Measurements from ENCODE around the gene RBM43. TPM values are rescaled to one million over a fixed set of nuclear protein-coding genes. Genes with fewer than 3 reads are reported as not detected.

Gene RBM43
- total and polyA plus RNA-seq, 2 experiments from 2014 or later: 0.62 to 4.6 TPM

DNA sequence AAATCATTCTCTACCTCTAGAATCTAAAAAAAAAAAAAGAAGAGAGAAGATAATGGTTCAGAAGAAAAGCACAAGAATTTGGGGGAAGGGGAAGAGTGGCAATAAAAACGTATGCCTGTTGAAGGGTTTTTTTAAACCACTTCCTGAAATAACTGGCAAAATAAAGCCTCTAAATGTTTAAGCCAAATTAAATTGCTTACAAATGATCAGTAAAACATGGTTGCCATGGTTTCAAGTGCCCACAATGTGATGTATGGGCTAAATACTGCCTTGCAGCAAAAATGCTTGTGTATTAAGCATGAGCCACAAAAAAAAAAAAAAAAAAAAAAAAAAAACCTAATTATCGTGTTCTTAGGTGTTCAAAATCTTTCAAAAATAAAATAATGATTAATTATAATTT is 60.8 kb downstream of the RBM43 start:
- H3K36me3 ChIP-seq (replicated peaks; ENCODE audit: insufficient read depth, low read depth): no peaks in the 10 kb centered on the region
- H3K27me3 ChIP-seq: no peaks in the 10 kb centered on the region
- H4K20me1 ChIP-seq (ENCODE audit: insufficient read depth, poor library complexity, severe bottlenecking): no peaks in the 10 kb centered on the region
- H3K27ac ChIP-seq: no peak overlapping the region
- H3K4me3 ChIP-seq: no peak overlapping the region
- no peaks in the 10 kb centered on the region for H3K4me1 ChIP-seq (ENCODE audit: insufficient read depth)
- H3K79me2 ChIP-seq: no peaks in the 10 kb centered on the region
- H3K4me2 ChIP-seq: no peak overlapping the region
- peak overlapping the region; percentile 25 for H2AFZ ChIP-seq
- 36% methylated on average over 2 of the region's 2 CpGs for WGBS (ENCODE audit: low lambda C conversion rate, missing lambda C conversion rate)
- no peaks in the 10 kb centered on the region for H3K9me2 ChIP-seq (replicated peaks; ENCODE audit: insufficient read depth)
- TF ChIP-seq, protein P1, sequence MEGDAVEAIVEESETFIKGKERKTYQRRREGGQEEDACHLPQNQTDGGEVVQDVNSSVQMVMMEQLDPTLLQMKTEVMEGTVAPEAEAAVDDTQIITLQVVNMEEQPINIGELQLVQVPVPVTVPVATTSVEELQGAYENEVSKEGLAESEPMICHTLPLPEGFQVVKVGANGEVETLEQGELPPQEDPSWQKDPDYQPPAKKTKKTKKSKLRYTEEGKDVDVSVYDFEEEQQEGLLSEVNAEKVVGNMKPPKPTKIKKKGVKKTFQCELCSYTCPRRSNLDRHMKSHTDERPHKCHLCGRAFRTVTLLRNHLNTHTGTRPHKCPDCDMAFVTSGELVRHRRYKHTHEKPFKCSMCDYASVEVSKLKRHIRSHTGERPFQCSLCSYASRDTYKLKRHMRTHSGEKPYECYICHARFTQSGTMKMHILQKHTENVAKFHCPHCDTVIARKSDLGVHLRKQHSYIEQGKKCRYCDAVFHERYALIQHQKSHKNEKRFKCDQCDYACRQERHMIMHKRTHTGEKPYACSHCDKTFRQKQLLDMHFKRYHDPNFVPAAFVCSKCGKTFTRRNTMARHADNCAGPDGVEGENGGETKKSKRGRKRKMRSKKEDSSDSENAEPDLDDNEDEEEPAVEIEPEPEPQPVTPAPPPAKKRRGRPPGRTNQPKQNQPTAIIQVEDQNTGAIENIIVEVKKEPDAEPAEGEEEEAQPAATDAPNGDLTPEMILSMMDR (IDR thresholded peaks at IDR 0.05; ENCODE audit: poor library complexity): no peak
- TF ChIP-seq EZH2phosphoT487 (IDR thresholded peaks at IDR 0.05; ENCODE audit: low read depth, severe bottlenecking, unreplicated experiment): no peak
- TF ChIP-seq EZH2 (IDR thresholded peaks at IDR 0.05; ENCODE audit: borderline replicate concordance): no peak
- DNase-seq (ENCODE audit: low spot score): no peak
- no peaks in the 10 kb centered on the region for H3K9me3 ChIP-seq (ENCODE audit: low read depth)

DNA sequence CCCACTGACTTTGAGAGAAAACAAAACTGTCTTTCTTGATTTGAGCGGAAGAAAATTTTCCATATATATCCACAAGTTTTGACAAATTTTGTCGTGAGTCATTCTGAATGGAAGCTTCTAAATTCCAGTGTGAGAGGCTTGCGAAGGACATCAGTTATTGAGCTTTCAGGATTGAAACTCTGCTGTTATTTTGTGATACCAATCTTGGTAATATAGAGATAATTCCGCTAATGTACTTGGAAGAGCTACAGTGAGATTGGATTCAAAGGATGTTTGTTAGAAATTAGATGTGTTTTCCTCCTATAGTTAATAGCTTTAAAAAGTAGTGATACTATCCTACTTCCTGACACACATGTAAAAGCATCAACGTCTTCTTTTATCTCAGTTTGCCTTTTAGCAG is 61.4 kb downstream of the RBM43 start:
- no peak for DNase-seq (ENCODE audit: low spot score)
- H4K20me1 ChIP-seq (ENCODE audit: insufficient read depth, poor library complexity, severe bottlenecking): no peaks in the 10 kb centered on the region
- 68% methylated on average over 5 of the region's 5 CpGs for WGBS (ENCODE audit: low lambda C conversion rate, missing lambda C conversion rate)
- no peaks in the 10 kb centered on the region for H3K9me3 ChIP-seq (ENCODE audit: low read depth)
- TF ChIP-seq EZH2phosphoT487 (IDR thresholded peaks at IDR 0.05; ENCODE audit: low read depth, severe bottlenecking, unreplicated experiment): no peak
- TF ChIP-seq, protein P1 (IDR thresholded peaks at IDR 0.05; ENCODE audit: poor library complexity): no peak
- no peak for TF ChIP-seq EZH2 (IDR thresholded peaks at IDR 0.05; ENCODE audit: borderline replicate concordance)
- no peaks in the 10 kb centered on the region for H3K9me2 ChIP-seq (replicated peaks; ENCODE audit: insufficient read depth)
- H3K4me2 ChIP-seq: no peak overlapping the region
- H3K4me1 ChIP-seq (ENCODE audit: insufficient read depth): no peaks in the 10 kb centered on the region
- H3K27ac ChIP-seq: no peak overlapping the region
- peak overlapping the region; percentile 25 for H2AFZ ChIP-seq
- no peaks in the 10 kb centered on the region for H3K36me3 ChIP-seq (replicated peaks; ENCODE audit: insufficient read depth, low read depth)
- H3K27me3 ChIP-seq: no peaks in the 10 kb centered on the region
- no peaks in the 10 kb centered on the region for H3K79me2 ChIP-seq
- H3K4me3 ChIP-seq: no peak overlapping the region

DNA sequence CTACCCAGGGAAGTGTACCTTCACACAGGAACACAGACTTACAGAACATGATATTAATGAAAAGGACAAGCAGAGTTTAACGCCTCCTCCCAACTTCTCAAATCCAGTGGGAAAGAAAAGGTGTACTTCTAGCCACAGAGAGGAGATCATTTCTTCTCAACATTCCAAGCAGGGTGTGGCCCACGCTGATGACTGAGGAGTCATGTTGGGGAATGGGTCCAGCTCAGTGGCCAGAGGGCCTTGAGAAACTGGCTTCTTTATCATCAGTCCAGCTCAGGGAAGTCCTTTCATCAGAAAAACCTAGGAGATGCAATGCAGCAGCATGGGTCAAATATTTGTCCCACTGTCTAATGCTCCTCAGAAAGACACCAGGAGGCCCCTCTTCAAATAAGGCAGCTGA is 63.0 kb downstream of the RBM43 start:
- no peak overlapping the region for H3K27ac ChIP-seq
- H3K4me1 ChIP-seq (ENCODE audit: insufficient read depth): no peaks in the 10 kb centered on the region
- no peaks in the 10 kb centered on the region for H3K9me2 ChIP-seq (replicated peaks; ENCODE audit: insufficient read depth)
- no peak overlapping the region for H2AFZ ChIP-seq
- H4K20me1 ChIP-seq (ENCODE audit: insufficient read depth, poor library complexity, severe bottlenecking): no peaks in the 10 kb centered on the region
- H3K9me3 ChIP-seq (ENCODE audit: low read depth): no peaks in the 10 kb centered on the region
- H3K79me2 ChIP-seq: no peaks in the 10 kb centered on the region
- TF ChIP-seq EZH2 (IDR thresholded peaks at IDR 0.05; ENCODE audit: borderline replicate concordance): no peak
- TF ChIP-seq EZH2phosphoT487 (IDR thresholded peaks at IDR 0.05; ENCODE audit: low read depth, severe bottlenecking, unreplicated experiment): no peak
- TF ChIP-seq, protein P1 (IDR thresholded peaks at IDR 0.05; ENCODE audit: poor library complexity): no peak
- H3K27me3 ChIP-seq: no peaks in the 10 kb centered on the region
- H3K4me3 ChIP-seq: no peak overlapping the region
- no peaks in the 10 kb centered on the region for H3K36me3 ChIP-seq (replicated peaks; ENCODE audit: insufficient read depth, low read depth)
- WGBS (ENCODE audit: low lambda C conversion rate, missing lambda C conversion rate): 90% methylated on average over 2 of the region's 2 CpGs
- no peak for DNase-seq (ENCODE audit: low spot score)
- no peak overlapping the region for H3K4me2 ChIP-seq

Other genes with a start within 250 kb of the RBM43 start
- gene NMI, start 27.8 kb upstream of the RBM43 start, total RNA-seq: 10.9 and 13.5 TPM in 2 replicates
- 12.8 and 15.3 TPM in 2 replicates for gene NMI, start 27.8 kb upstream of the RBM43 start, polyA plus RNA-seq
- 9.0 and 13.0 TPM in 2 replicates for gene TNFAIP6, start 95.7 kb upstream of the RBM43 start, total RNA-seq
- gene TNFAIP6, start 95.7 kb upstream of the RBM43 start, polyA plus RNA-seq: 9.8 and 10.5 TPM in 2 replicates
- gene RIF1, start 148.0 kb upstream of the RBM43 start, total RNA-seq: 28.0 and 30.8 TPM in 2 replicates
- gene RIF1, start 148.0 kb upstream of the RBM43 start, polyA plus RNA-seq: 12.7 and 15.7 TPM in 2 replicates

All from hepatocyte (in vitro differentiated cells).